H1 (cell line): ENCODE measurements around the gene PTPRT.

Source experiments
- BACH1 ChIP-seq: IDR thresholded peaks from 2 replicates; pipeline ENCODE4 v1.6.1; 2012; ENCODE audit warnings: low read length, improper control_type of control experiment
- CTCF ChIP-seq, 3 experiments: IDR thresholded peaks; 1 replicate in 2 of 3; 2 replicates in 1 of 3; pipeline versions ENCODE4 v1.5.1 to v1.6.1; 2011; ENCODE audit warnings: low read length in 3 of 3, mild to moderate bottlenecking in 3 of 3, inconsistent platforms in 2 of 3, low read depth in 1 of 3, moderate library complexity in 1 of 3; ENCODE audit not compliant: insufficient read depth in 1 of 3; ENCODE audit errors: control extremely low read depth in 1 of 3
- HDAC2 ChIP-seq, 2 experiments: fragments of 300-600 bp in 1 of 2; sonication (generic) in 1 of 2; IDR thresholded peaks; 2 replicates each; pipeline ENCODE4 v1.6.1; 2011 to 2012; ENCODE audit warnings: low read depth in 2 of 2, low read length in 2 of 2, mild to moderate bottlenecking in 2 of 2, moderate library complexity in 2 of 2, borderline replicate concordance in 1 of 2, inconsistent platforms in 1 of 2
- JUND ChIP-seq: IDR thresholded peaks from 2 replicates; pipeline ENCODE4 v1.6.1; 2011; ENCODE audit warnings: mild to moderate bottlenecking, improper control_type of control experiment, low read length

GRCh38 chr20:43196243-43196642 lies 6.5 kb upstream of the PTPRT start:
- TF ChIP-seq HDAC2 (IDR thresholded peaks at IDR 0.05; ENCODE audit: borderline replicate concordance in 1 of 2, low read depth in 2 of 2, low read length in 2 of 2) (no peak), BACH1 (no peak), CTCF (IDR thresholded peaks at IDR 0.05; ENCODE audit: control extremely low read depth in 1 of 3, insufficient read depth in 1 of 3, low read depth in 1 of 3, low read length in 3 of 3) (no peak), JUND (no peak)
